Aorta (tissue), 5 donors: ENCODE measurements around the gene MRPS7. TPM values are rescaled to one million over a fixed set of nuclear protein-coding genes. Genes with fewer than 3 reads are reported as not detected.

Source experiments
- ATAC-seq: fragments of 200-7000 bp; cut with Tn5 transposase; one replicate; pipeline ENCODE4 v1.9.1; 2022; ENCODE audit warnings: moderate library complexity; ENCODE audit not compliant: low FRiP score
- DNase-seq, 2 donors: peaks; one replicate each; pipeline ENCODE4 v3.0.0-alpha.2; 2020
- H3K27ac ChIP-seq, 2 donors: one replicate each; pipeline ENCODE4 v1.5.1; 2013; ENCODE audit warnings: low read length in 2 of 2, mild to moderate bottlenecking in 2 of 2, moderate library complexity in 2 of 2, control low read depth in 1 of 2, inconsistent platforms in 1 of 2, low read depth in 1 of 2
- H3K27me3 ChIP-seq, 2 donors: one replicate each; pipeline ENCODE4 v1.6.1; 2013; ENCODE audit warnings: control low read depth in 1 of 2, low read length in 1 of 2, mild to moderate bottlenecking in 1 of 2, moderate library complexity in 1 of 2; ENCODE audit not compliant: insufficient read depth in 2 of 2, control insufficient read depth in 1 of 2
- H3K36me3 ChIP-seq, 2 donors: one replicate each; pipeline ENCODE4 v1.6.1; 2013; ENCODE audit warnings: control low read depth in 1 of 2, low read length in 1 of 2, mild to moderate bottlenecking in 1 of 2; ENCODE audit not compliant: insufficient read depth in 2 of 2, control insufficient read depth in 1 of 2
- H3K4me1 ChIP-seq, 2 donors: one replicate each; pipeline ENCODE4 v1.6.1; 2013; ENCODE audit warnings: low read length in 2 of 2, control low read depth in 1 of 2, mild to moderate bottlenecking in 1 of 2, moderate library complexity in 1 of 2; ENCODE audit not compliant: insufficient read depth in 2 of 2, control insufficient read depth in 1 of 2
- H3K4me3 ChIP-seq, 2 donors: one replicate each; pipeline ENCODE4 v1.5.1; 2013; ENCODE audit warnings: low read length in 2 of 2, control low read depth in 1 of 2, mild to moderate bottlenecking in 1 of 2
- H3K9me3 ChIP-seq: one replicate; pipeline ENCODE4 v1.6.1; 2013; ENCODE audit warnings: mild to moderate bottlenecking, low read length; ENCODE audit not compliant: control insufficient read depth
- WGBS, 2 donors: extraction: QIAGEN DNeasy Blood & Tissue Kit; methylation state at CpG; one replicate each; pipeline ENCODE4 v1.1.7; 2013; 5-methylcytosine and 5-hydroxymethylcytosine counted together
- intact Hi-C, 2 donors: fragments of 100-400 bp; cut with DNase I; formaldehyde crosslinking; loops; one replicate each; pipeline versions ENCODE4 v1.14.2 to v1.15.0; 2022
- polyA plus RNA-seq, 2 donors: library from polyadenylated mRNA; stranded (reverse); fragments of 200-250 nt; gene quantifications; one replicate each; pipeline ENCODE4 v1.2.3, GENCODE V29; 2013
- total RNA-seq, 2 donors: library from RNA; stranded (reverse); fragmentation: NEBNext Ultra II Directional; extraction: Animal tissue kit (Norgen Biotek cat#: 25700); gene quantifications; one replicate each; pipeline ENCODE4 v1.2.1, GENCODE V29; 2021
- donor health status: healthy with polysubstance abuse.
- donor health status: Bipolar disorder and iron deficiency.
- donor health status: DM: no; HTN: no; CAD: no.
- donor health status: DM: no; HTN: no; CAD: no.
- donor health status: DM: yes; HTN: yes; CAD: no.

MRPS7 gene
- total and polyA plus RNA-seq, 4 donors: 24.6 to 38.8 (median 32.2) TPM

DNA sequence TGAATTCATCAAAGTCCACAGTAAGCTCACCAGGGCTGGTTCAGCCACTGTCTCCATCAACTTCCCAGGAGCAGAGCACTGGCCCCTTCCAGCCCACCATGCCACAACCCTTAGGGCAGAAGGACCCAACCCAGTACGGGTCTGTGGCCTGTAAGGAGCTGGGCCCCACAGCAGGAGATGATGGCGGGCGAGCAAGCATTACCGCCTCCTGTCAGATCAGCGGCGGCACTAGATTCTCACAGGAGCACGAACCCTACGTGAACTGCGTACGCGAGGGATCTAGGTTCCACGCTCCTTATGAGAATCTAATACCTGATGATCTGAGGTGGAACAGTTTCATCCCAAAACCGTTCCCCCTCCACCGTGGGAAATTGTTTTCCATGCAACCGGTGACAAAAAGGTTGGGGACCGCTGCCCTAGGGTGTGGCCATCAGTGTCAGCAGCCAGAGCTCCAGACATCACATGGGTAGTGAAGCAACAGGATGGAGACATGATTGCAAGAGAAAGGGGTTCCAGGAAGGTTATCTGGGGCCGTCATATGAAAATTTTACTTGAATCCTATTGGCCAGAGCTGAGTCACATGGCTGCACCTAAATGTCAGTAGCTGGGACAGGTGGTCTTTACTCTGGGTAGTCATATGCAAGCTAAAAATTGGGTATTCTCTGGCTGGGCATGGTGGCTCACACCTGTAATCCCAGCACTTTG, 40.0 kb downstream of the MRPS7 start:
- no peak overlapping the region for H3K27ac ChIP-seq
- ATAC-seq (no peak), DNase-seq (no peak)
- H3K27me3 ChIP-seq: no peaks in the 10 kb centered on the region
- H3K4me1 ChIP-seq: no peaks in the 10 kb centered on the region
- 86 to 88% methylated on average over 17 of the region's 17 CpGs for WGBS, 2 donors
- H3K36me3 ChIP-seq: no peaks in the 10 kb centered on the region
- no peak overlapping the region for H3K4me3 ChIP-seq
- H3K9me3 ChIP-seq: no peaks in the 10 kb centered on the region
- intact Hi-C loops: no loop called here

DNA sequence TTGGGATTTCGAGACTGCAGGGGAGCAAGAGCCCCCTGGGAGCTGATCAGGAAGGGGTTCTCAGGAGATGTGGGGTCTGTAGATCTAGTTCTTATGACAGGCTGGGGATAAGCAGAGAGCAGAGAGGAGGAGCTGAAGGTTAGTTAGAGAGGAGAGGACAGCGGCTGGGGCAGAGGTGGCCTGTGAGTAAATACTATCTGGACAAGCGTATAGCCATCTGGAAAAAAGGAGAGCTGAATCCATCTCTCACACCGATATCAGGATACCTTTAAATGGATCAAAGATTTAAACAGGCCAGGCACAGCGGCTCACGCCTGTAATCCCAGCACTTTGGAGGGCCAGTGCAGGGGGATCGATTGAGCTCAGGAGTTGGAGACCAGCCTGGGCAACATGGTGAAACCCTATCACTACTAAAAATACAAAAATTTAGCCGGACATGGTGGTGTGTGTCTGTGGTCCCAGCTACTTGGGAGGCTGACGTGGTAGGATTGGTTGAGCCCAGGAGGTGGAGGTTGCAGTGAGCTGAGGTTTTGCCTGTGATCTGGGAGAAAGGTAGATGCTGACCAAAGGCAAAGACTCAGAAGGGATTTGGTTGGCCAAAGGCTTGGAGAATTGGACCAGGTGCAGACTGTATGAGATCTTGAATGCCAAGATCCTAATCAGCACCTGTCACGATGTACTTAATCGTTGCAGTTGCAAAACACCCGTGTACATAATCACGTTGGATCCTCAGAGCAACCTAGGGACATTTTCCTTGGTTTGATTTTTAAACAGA, 46.5 kb downstream of the MRPS7 start:
- Histone ChIP-seq H3K27me3 (no peaks in the 10 kb centered on the region), H3K4me1 (no peaks in the 10 kb centered on the region), H3K36me3 (no peaks in the 10 kb centered on the region), H3K9me3 (no peaks in the 10 kb centered on the region), H3K4me3 (no peak overlapping the region), H3K27ac (no peak overlapping the region)
- 78 to 86% methylated on average over 13 of the region's 13 CpGs for WGBS, 2 donors
- DNase-seq: no peak
- intact Hi-C loops: no loop called here
- ATAC-seq: no peak

DNA sequence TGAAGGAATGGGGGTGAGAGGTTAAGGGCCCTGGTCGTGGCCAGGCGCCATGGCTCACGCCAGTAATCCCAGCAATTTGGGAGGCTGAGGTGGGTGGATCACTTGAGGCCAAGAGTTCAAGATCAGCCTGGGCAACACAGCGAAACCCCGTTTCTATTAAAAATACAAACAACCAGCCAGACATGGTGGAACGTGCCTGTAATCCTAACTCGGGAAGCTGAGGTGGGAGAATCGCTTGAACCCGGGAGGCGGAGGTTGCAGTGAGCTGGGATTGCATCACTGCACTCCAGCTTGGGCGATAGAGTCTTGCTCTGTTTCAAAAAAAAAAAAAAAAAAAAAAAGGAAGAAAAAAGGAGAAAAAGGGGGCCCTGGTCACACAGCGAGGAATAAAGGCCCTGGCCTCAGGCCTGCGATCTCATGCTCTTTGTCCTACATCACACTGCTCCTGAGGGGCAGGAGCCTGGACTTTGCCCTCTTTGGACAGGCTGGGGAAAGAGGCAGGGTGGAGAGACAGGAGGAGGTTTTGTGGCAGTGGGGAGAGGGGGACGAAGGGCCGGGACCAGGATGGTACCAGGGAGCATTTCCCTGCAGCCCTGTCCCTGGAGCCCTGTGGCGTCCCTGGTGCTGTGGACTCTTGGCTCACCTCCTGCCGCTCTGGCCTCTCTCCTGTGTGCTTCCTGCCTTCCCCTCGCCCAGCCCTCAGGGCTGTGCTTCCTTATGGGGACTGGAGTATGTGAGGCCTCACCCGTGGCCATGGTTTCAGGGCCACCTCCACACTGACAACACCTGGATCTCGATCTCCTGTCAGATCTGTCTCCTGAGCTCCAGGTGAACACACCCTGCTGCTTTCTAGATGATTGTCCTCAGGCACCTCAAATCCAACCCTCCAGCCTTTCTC, 47.3 kb downstream of the MRPS7 start:
- no peaks in the 10 kb centered on the region for H3K9me3 ChIP-seq
- no peaks in the 10 kb centered on the region for H3K4me1 ChIP-seq
- H3K27ac ChIP-seq: no peak overlapping the region
- H3K36me3 ChIP-seq: no peaks in the 10 kb centered on the region
- H3K4me3 ChIP-seq: no peak overlapping the region
- DNase-seq: peak in 1 of 2 donors; percentile 72
- 74 to 79% methylated on average over 19 to 20 of the region's 20 CpGs for WGBS, 2 donors
- intact Hi-C loops: no loop called here
- no peak for ATAC-seq
- H3K27me3 ChIP-seq: no peaks in the 10 kb centered on the region

DNA sequence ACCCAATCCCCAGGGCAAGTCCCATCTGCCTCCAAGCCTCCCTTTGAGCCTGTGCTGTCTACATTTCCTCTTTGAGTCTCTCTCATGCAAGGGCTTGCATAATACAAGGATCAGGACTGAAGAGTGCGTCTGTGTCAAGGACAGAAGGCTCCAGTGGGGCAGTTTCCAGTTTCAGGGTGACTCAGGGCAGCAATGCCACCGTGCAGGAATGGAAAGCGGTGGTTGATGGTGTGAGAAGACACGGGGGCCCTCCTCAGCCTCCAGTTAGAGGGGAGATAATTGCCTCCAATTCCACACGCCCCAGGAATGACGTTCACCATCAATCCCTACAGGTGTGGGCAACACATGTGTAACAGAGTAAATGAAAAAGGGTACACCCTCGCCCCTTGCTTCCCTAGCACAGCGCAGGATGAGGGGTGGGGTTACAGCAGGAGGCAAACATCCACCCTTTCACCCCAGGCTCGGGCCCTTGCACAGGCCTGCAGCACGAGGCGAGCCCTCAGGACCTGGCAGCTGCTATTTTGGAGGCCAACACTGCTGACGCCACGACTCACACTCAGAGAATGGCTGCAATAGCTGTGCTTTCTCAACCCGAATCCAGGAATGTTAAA, 52.4 kb downstream of the MRPS7 start:
- 78 to 80% methylated on average over 14 of the region's 14 CpGs for WGBS, 2 donors
- intact Hi-C loops: no loop called here
- Histone ChIP-seq H3K36me3 (no peaks in the 10 kb centered on the region), H3K4me3 (no peak overlapping the region), H3K9me3 (no peaks in the 10 kb centered on the region), H3K27ac (no peak overlapping the region), H3K27me3 (no peaks in the 10 kb centered on the region), H3K4me1 (no peaks in the 10 kb centered on the region)
- DNase-seq (peak in 1 of 2 donors; percentile 77), ATAC-seq (peak; percentile 42)

DNA sequence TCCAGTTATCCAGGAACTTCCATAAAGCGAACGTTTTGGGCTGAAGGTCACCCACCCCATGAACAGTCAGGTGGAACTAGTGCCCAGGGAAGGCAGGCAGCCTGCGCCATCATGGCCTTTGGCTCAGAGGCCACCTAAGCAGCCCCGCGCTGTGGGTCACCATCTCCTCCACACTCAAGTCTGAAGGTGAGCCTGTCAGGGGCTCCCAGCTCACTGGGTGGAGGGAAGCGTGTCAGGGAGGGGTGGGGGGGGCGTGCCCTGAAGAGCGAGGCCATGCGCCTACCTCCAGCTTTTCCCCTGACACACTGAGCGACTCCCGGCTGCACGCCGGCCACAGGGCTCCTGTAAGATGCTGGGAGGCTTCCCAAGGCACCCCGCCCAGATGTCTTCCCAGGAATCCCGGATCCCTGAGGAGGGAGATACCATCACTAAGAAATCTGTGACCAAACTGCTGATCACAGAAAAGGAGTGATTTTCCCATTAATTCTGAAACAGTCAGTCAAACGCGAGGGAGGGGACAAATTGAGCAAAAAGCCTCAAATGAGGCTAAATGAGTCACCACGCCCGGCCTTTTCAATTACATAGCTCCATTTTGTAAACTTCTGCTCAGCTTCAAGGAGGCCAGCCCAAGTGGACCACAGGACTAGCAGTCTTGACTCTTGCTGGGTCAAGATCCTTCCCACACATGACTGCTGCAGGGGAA, 54.0 kb downstream of the MRPS7 start:
- intact Hi-C loops: no loop called here
- ATAC-seq (no peak), DNase-seq (no peak)
- Histone ChIP-seq H3K9me3 (no peaks in the 10 kb centered on the region), H3K36me3 (peaks cover 0 to 2% of the 10 kb centered on the region in 2 donors), H3K4me3 (no peak overlapping the region), H3K27me3 (no peaks in the 10 kb centered on the region), H3K4me1 (no peaks in the 10 kb centered on the region), H3K27ac (no peak overlapping the region)
- WGBS, 2 donors: 85 to 87% methylated on average over 19 of the region's 19 CpGs

Other genes with a start within 250 kb of the MRPS7 start
- 10 to 100 TPM; 16.6 to 17.4 TPM for gene MRPL58, start 249.2 kb upstream of the MRPS7 start, total RNA-seq
- 10 to 100 TPM; 25.2 to 31.2 TPM for gene MRPL58, start 249.2 kb upstream of the MRPS7 start, polyA plus RNA-seq
- gene ATP5PD, start 214.9 kb upstream of the MRPS7 start, total RNA-seq: 100 to 1,000 TPM; 136 to 149 TPM
- 100 to 1,000 TPM; 349 to 520 TPM for gene ATP5PD, start 214.9 kb upstream of the MRPS7 start, polyA plus RNA-seq
- 10 to 100 TPM; 21.4 to 26.4 TPM for gene KCTD2, start 214.7 kb upstream of the MRPS7 start, total RNA-seq
- gene KCTD2, start 214.7 kb upstream of the MRPS7 start, polyA plus RNA-seq: 10 to 100 TPM; 13.9 to 14.9 TPM
- gene SLC16A5, start 173.9 kb upstream of the MRPS7 start, total RNA-seq: 10 to 100 TPM in 1 of 2 donors, 1 to 10 TPM in 1; 5.6 to 11.4 TPM
- gene SLC16A5, start 173.9 kb upstream of the MRPS7 start, polyA plus RNA-seq: 1 to 10 TPM; 7.8 to 7.9 TPM
- 10 to 100 TPM in 1 of 2 donors, 1 to 10 TPM in 1; 8.7 to 19.4 TPM for gene ARMC7, start 151.9 kb upstream of the MRPS7 start, total RNA-seq
- 1 to 10 TPM; 4.9 to 8.6 TPM for gene ARMC7, start 151.9 kb upstream of the MRPS7 start, polyA plus RNA-seq
- gene NT5C, start 130.1 kb upstream of the MRPS7 start, total RNA-seq: 10 to 100 TPM; 24.7 to 29.6 TPM
- gene NT5C, start 130.1 kb upstream of the MRPS7 start, polyA plus RNA-seq: 10 to 100 TPM; 28.7 to 93.0 TPM
- 10 to 100 TPM; 16.0 to 18.3 TPM for gene JPT1, start 107.4 kb upstream of the MRPS7 start, total RNA-seq
- 100 to 1,000 TPM in 1 of 2 donors, 10 to 100 TPM in 1; 10.8 to 144 TPM for gene JPT1, start 107.4 kb upstream of the MRPS7 start, polyA plus RNA-seq
- gene SUMO2, start 78.9 kb upstream of the MRPS7 start, total RNA-seq: 100 to 1,000 TPM; 262 to 280 TPM
- 100 to 1,000 TPM in 1 of 2 donors, 10 to 100 TPM in 1; 96.2 to 113 TPM for gene SUMO2, start 78.9 kb upstream of the MRPS7 start, polyA plus RNA-seq
- 10 to 100 TPM; 71.0 to 76.2 TPM for gene NUP85, start 56.2 kb upstream of the MRPS7 start, total RNA-seq
- 10 to 100 TPM; 17.2 to 99.5 TPM for gene NUP85, start 56.2 kb upstream of the MRPS7 start, polyA plus RNA-seq
- gene GGA3, start 273 bp upstream of the MRPS7 start, total RNA-seq: 10 to 100 TPM; 38.9 to 51.0 TPM
- 10 to 100 TPM in 1 of 2 donors, 1 to 10 TPM in 1; 5.6 to 30.8 TPM for gene GGA3, start 273 bp upstream of the MRPS7 start, polyA plus RNA-seq
- gene MIF4GD, start 9.4 kb downstream of the MRPS7 start, total RNA-seq: 10 to 100 TPM; 26.2 to 27.4 TPM
- gene MIF4GD, start 9.4 kb downstream of the MRPS7 start, polyA plus RNA-seq: 10 to 100 TPM; 27.7 to 33.0 TPM
- 10 to 100 TPM in 1 of 2 donors, 1 to 10 TPM in 1; 8.0 to 15.7 TPM for gene SLC25A19, start 27.6 kb downstream of the MRPS7 start, total RNA-seq
- 1 to 10 TPM; 5.0 to 7.8 TPM for gene SLC25A19, start 27.6 kb downstream of the MRPS7 start, polyA plus RNA-seq
- gene GRB2, start 143.8 kb downstream of the MRPS7 start, total RNA-seq: 100 to 1,000 TPM in 1 of 2 donors, 10 to 100 TPM in 1; 96.8 to 106 TPM
- gene GRB2, start 143.8 kb downstream of the MRPS7 start, polyA plus RNA-seq: 10 to 100 TPM; 36.6 to 38.2 TPM
- 10 to 100 TPM; 51.5 to 74.8 TPM for gene TMEM94, start 194.8 kb downstream of the MRPS7 start, total RNA-seq
- gene TMEM94, start 194.8 kb downstream of the MRPS7 start, polyA plus RNA-seq: 10 to 100 TPM; 19.5 to 54.6 TPM